ENCODE measurements around the gene LINGO4. TPM values are rescaled to one million over a fixed set of nuclear protein-coding genes. Genes with fewer than 3 reads are reported as not detected.
A peak's percentile ranks its signal among the peaks of the same experiment; 100 is the strongest.
"Not testable (repeated sequence)": the region's sequence is repeated elsewhere in the genome, so short reads cannot be mapped to it uniquely, and the experiment has no call there.

Gene LINGO4
- total and polyA plus RNA-seq, 2 experiments from 2014 or later, result not detected

GRCh38 chr1:151773702-151774101 is 31.5 kb downstream of the LINGO4 start:
- Histone ChIP-seq H3K27ac (no peak overlapping the region), H3K36me3 (replicated peaks; ENCODE audit: insufficient read depth, low read depth) (no peaks in the 10 kb centered on the region), H3K9me3 (ENCODE audit: low read depth) (no peaks in the 10 kb centered on the region), H3K4me3 (no peak overlapping the region), H4K20me1 (ENCODE audit: insufficient read depth, poor library complexity, severe bottlenecking) (no peaks in the 10 kb centered on the region), H2AFZ (no peak overlapping the region), H3K27me3 (no peaks in the 10 kb centered on the region), H3K9me2 (replicated peaks; ENCODE audit: insufficient read depth) (no peaks in the 10 kb centered on the region), H3K4me1 (ENCODE audit: insufficient read depth) (no peaks in the 10 kb centered on the region), H3K4me2 (no peak overlapping the region), H3K79me2 (no peaks in the 10 kb centered on the region)
- 78% methylated on average over 5 of the region's 5 CpGs for WGBS (ENCODE audit: low lambda C conversion rate, missing lambda C conversion rate)
- DNase-seq (ENCODE audit: low spot score), result no peak
- TF ChIP-seq, protein P1, sequence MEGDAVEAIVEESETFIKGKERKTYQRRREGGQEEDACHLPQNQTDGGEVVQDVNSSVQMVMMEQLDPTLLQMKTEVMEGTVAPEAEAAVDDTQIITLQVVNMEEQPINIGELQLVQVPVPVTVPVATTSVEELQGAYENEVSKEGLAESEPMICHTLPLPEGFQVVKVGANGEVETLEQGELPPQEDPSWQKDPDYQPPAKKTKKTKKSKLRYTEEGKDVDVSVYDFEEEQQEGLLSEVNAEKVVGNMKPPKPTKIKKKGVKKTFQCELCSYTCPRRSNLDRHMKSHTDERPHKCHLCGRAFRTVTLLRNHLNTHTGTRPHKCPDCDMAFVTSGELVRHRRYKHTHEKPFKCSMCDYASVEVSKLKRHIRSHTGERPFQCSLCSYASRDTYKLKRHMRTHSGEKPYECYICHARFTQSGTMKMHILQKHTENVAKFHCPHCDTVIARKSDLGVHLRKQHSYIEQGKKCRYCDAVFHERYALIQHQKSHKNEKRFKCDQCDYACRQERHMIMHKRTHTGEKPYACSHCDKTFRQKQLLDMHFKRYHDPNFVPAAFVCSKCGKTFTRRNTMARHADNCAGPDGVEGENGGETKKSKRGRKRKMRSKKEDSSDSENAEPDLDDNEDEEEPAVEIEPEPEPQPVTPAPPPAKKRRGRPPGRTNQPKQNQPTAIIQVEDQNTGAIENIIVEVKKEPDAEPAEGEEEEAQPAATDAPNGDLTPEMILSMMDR (IDR thresholded peaks at IDR 0.05; ENCODE audit: poor library complexity), result no peak
- no peak for TF ChIP-seq EZH2phosphoT487 (IDR thresholded peaks at IDR 0.05; ENCODE audit: low read depth, severe bottlenecking, unreplicated experiment)

DNA sequence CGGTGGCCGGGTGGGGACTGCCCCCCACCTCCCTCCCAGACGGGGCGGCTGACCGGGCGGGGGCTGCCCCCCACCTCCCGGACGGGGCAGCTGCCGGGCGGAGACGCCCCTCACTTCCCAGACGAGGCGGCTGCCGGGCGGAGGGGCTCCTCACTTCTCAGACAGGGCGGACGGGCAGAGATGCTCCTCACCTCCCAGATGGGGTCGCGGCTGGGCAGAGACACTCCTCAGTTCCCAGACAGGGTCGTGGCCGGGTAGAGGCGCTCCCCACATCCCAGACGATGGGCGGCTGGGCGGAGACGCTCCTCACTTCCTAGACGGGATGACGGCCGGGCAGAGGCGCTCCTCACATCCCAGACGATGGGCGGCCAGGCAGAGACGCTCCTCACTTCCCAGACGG is 35.9 kb downstream of the LINGO4 start:
- not testable (repeated sequence) for H3K4me3 ChIP-seq; H3K9me3 ChIP-seq (ENCODE audit: low read depth); H4K20me1 ChIP-seq (ENCODE audit: insufficient read depth, poor library complexity, severe bottlenecking); H3K4me1 ChIP-seq (ENCODE audit: insufficient read depth); H3K27ac ChIP-seq; H3K36me3 ChIP-seq (replicated peaks; ENCODE audit: insufficient read depth, low read depth); H3K79me2 ChIP-seq; DNase-seq (ENCODE audit: low spot score); H3K27me3 ChIP-seq; H3K4me2 ChIP-seq; H2AFZ ChIP-seq; H3K9me2 ChIP-seq (replicated peaks; ENCODE audit: insufficient read depth)
- WGBS (ENCODE audit: low lambda C conversion rate, missing lambda C conversion rate), result 99% methylated on average over 12 of the region's 34 CpGs

- H3K4me1 ChIP-seq (ENCODE audit: insufficient read depth); H3K4me3 ChIP-seq; H2AFZ ChIP-seq; H3K4me2 ChIP-seq; H3K27me3 ChIP-seq; H3K9me3 ChIP-seq (ENCODE audit: low read depth); H3K9me2 ChIP-seq (replicated peaks; ENCODE audit: insufficient read depth); H3K79me2 ChIP-seq; H3K36me3 ChIP-seq (replicated peaks; ENCODE audit: insufficient read depth, low read depth); H4K20me1 ChIP-seq (ENCODE audit: insufficient read depth, poor library complexity, severe bottlenecking): not testable (repeated sequence)
- peak overlapping the region; percentile 48 for H3K27ac ChIP-seq
- peak; percentile 18 for DNase-seq (ENCODE audit: low spot score)
- 31% methylated on average over 2 of the region's 7 CpGs for WGBS (ENCODE audit: low lambda C conversion rate, missing lambda C conversion rate)
These were observed 36.7 kb downstream of the LINGO4 start for GRCh38 chr1:151768351-151769066.

DNA sequence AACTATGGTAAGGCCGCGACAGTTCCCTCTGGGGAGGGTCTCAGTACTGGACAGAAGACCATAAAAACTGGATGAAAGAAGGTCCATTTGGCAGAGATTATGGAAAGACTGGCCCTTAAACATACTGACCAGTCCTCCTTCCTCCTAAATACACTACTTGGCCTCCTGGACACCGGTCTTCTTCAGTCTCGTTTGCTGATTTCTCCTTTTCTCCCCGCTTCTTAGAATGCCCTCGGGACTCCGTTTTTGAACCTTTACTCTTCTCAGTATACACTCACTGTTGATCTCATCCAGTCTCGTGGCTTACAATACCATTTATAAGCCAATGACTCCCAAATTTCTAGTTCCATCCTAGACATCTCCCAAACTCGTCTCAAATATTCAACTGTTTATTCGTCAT is 41.2 kb downstream of the LINGO4 start:
- H3K4me1 ChIP-seq (ENCODE audit: insufficient read depth), result peaks cover 5% of the 10 kb centered on the region
- no peaks in the 10 kb centered on the region for H3K36me3 ChIP-seq (replicated peaks; ENCODE audit: insufficient read depth, low read depth)
- 80% methylated on average over 10 of the region's 10 CpGs for WGBS (ENCODE audit: low lambda C conversion rate, missing lambda C conversion rate)
- H4K20me1 ChIP-seq (ENCODE audit: insufficient read depth, poor library complexity, severe bottlenecking), result no peaks in the 10 kb centered on the region
- peak overlapping the region; percentile 94 for H3K27ac ChIP-seq
- TF ChIP-seq EZH2phosphoT487 (IDR thresholded peaks at IDR 0.05; ENCODE audit: low read depth, severe bottlenecking, unreplicated experiment) (no peak), EZH2 (IDR thresholded peaks at IDR 0.05; ENCODE audit: borderline replicate concordance) (no peak)
- TF ChIP-seq, protein P1 (IDR thresholded peaks at IDR 0.05; ENCODE audit: poor library complexity), result no peak
- H3K9me3 ChIP-seq (ENCODE audit: low read depth), result no peaks in the 10 kb centered on the region
- H3K4me3 ChIP-seq, result peak overlapping the region; percentile 94
- H2AFZ ChIP-seq, result peak overlapping the region; percentile 95
- H3K27me3 ChIP-seq, result no peaks in the 10 kb centered on the region
- H3K4me2 ChIP-seq, result peak overlapping the region; percentile 94
- no peak for DNase-seq (ENCODE audit: low spot score)
- no peaks in the 10 kb centered on the region for H3K9me2 ChIP-seq (replicated peaks; ENCODE audit: insufficient read depth)
- peaks cover 14% of the 10 kb centered on the region for H3K79me2 ChIP-seq

All from hepatocyte (in vitro differentiated cells).